Liver (tissue), 9 donors: ENCODE results near the gene NIPAL4. TPM values are rescaled to one million over a fixed set of nuclear protein-coding genes. Genes with fewer than 3 reads are reported as not detected.

Experiments used
- DNase-seq: peaks from one replicate; pipeline ENCODE4 v3.0.0-alpha.2; 2017; ENCODE audit warnings: low spot score
- H3K27ac ChIP-seq, 2 donors: one replicate each; pipeline ENCODE4 v1.7.0; 2013; ENCODE audit warnings: inconsistent platforms in 2 of 2, low read length in 2 of 2, control low read depth in 1 of 2, low read depth in 1 of 2, mild to moderate bottlenecking in 1 of 2
- H3K27me3 ChIP-seq, 4 donors: one replicate each; pipeline versions ENCODE4 v1.6.1 to v1.7.0; 2013; ENCODE audit warnings: low read length in 3 of 4, inconsistent platforms in 1 of 4, mild to moderate bottlenecking in 1 of 4, moderate library complexity in 1 of 4; ENCODE audit not compliant: control insufficient read depth in 4 of 4, insufficient read depth in 4 of 4
- H3K36me3 ChIP-seq, 4 donors: one replicate each; pipeline versions ENCODE4 v1.6.1 to v1.7.0; 2013; ENCODE audit warnings: low read length in 3 of 4, mild to moderate bottlenecking in 3 of 4, low read depth in 1 of 4, moderate library complexity in 1 of 4; ENCODE audit not compliant: control insufficient read depth in 4 of 4, insufficient read depth in 3 of 4
- H3K4me1 ChIP-seq, 4 donors: one replicate each; pipeline versions ENCODE4 v1.6.1 to v1.7.0; 2013; ENCODE audit warnings: low read length in 3 of 4, mild to moderate bottlenecking in 3 of 4, moderate library complexity in 1 of 4; ENCODE audit not compliant: control insufficient read depth in 4 of 4, insufficient read depth in 4 of 4
- H3K4me3 ChIP-seq, 3 donors: one replicate each; pipeline versions ENCODE4 v1.6.1 to v1.7.0; 2013; ENCODE audit warnings: low read length in 3 of 3, control low read depth in 1 of 3, low read depth in 1 of 3, mild to moderate bottlenecking in 1 of 3
- H3K9ac ChIP-seq, 2 donors: one replicate each; pipeline ENCODE4 v1.7.0; 2013; ENCODE audit warnings: low read length in 2 of 2, mild to moderate bottlenecking in 2 of 2, moderate library complexity in 2 of 2, control low read depth in 1 of 2, low read depth in 1 of 2
- H3K9me3 ChIP-seq, 4 donors: one replicate each; pipeline versions ENCODE4 v1.6.1 to v1.7.0; 2013; ENCODE audit warnings: low read length in 3 of 4; ENCODE audit not compliant: control insufficient read depth in 4 of 4
- EGR1 ChIP-seq, 2 donors: IDR thresholded peaks; 2 replicates each; pipeline ENCODE4 v1.6.1; 2016 to 2018; ENCODE audit warnings: antibody characterized with exemption in 2 of 2, low read depth in 2 of 2
- FOXA1 ChIP-seq: IDR thresholded peaks from 2 replicates; pipeline ENCODE4 v1.6.1; 2016; ENCODE audit warnings: antibody characterized with exemption
- FOXA2 ChIP-seq: IDR thresholded peaks from 2 replicates; pipeline ENCODE4 v1.6.1; 2016; ENCODE audit warnings: antibody characterized with exemption
- GABPA ChIP-seq, 2 donors: IDR thresholded peaks in 1 of 2; conservative IDR thresholded peaks in 1 of 2; 2 replicates each; pipeline ENCODE4 v1.6.1; 2016; ENCODE audit warnings: antibody characterized with exemption in 2 of 2, mild to moderate bottlenecking in 1 of 2, moderate library complexity in 1 of 2
- HNF4A ChIP-seq, 2 donors: conservative IDR thresholded peaks; 2 replicates each; pipeline ENCODE4 v1.6.1; 2016; ENCODE audit warnings: antibody characterized with exemption in 2 of 2, mild to moderate bottlenecking in 2 of 2
- HNF4G ChIP-seq: IDR thresholded peaks from 2 replicates; pipeline ENCODE4 v1.6.1; 2016; ENCODE audit warnings: antibody characterized with exemption
- JUND ChIP-seq, 2 donors: IDR thresholded peaks; 2 replicates each; pipeline ENCODE4 v1.6.1; 2016; ENCODE audit warnings: antibody characterized with exemption in 2 of 2
- NR2F2 ChIP-seq: IDR thresholded peaks from 2 replicates; pipeline ENCODE4 v1.6.1; 2016; ENCODE audit warnings: antibody characterized with exemption
- RAD21 ChIP-seq, 2 donors: IDR thresholded peaks; 2 replicates each; pipeline ENCODE4 v1.6.1; 2016; ENCODE audit warnings: antibody characterized with exemption in 2 of 2, mild to moderate bottlenecking in 2 of 2
- RXRA ChIP-seq, 2 donors: IDR thresholded peaks; 2 replicates each; pipeline ENCODE4 v1.6.1; 2017 to 2018; ENCODE audit warnings: antibody characterized with exemption in 2 of 2, mild to moderate bottlenecking in 1 of 2
- SP1 ChIP-seq: IDR thresholded peaks from 2 replicates; pipeline ENCODE4 v1.6.1; 2018; ENCODE audit warnings: antibody characterized with exemption, mild to moderate bottlenecking
- TAF1 ChIP-seq: conservative IDR thresholded peaks from 2 replicates; pipeline ENCODE4 v1.6.1; 2016; ENCODE audit warnings: antibody characterized with exemption, mild to moderate bottlenecking
- YY1 ChIP-seq: IDR thresholded peaks from 2 replicates; pipeline ENCODE4 v1.6.1; 2016; ENCODE audit warnings: antibody characterized with exemption, mild to moderate bottlenecking
- WGBS: extraction: QIAGEN DNeasy Blood & Tissue Kit; methylation state at CpG from one replicate; pipeline ENCODE4 v1.1.7; 2013; 5-methylcytosine and 5-hydroxymethylcytosine counted together
- polyA plus RNA-seq, 2 donors: library from polyadenylated mRNA; stranded (reverse) in 1 of 2; unstranded in 1 of 2; fragments of 200-250 nt in 1 of 2; fragments of >200 nt in 1 of 2; fragmentation: Nextera tagmentation in 1 of 2; extraction: Ambion mirVana in 1 of 2; gene quantifications; one replicate each; pipeline versions ENCODE4 v1.2.1 to v1.2.3, GENCODE V29; 2013 to 2015
- total RNA-seq, 2 donors: library from RNA; depleted of rRNA; stranded (reverse); fragments of >200 nt; gene quantifications; one replicate each; pipeline ENCODE4 v1.2.3, GENCODE V29; 2014
- TF ChIP-seq, protein P1 (sequence below): IDR thresholded peaks from 2 replicates; pipeline ENCODE4 v1.6.1; 2016; ENCODE audit warnings: antibody characterized with exemption
- TF ChIP-seq, protein P2 (sequence below): IDR thresholded peaks from 2 replicates; pipeline ENCODE4 v1.6.1; 2016; ENCODE audit warnings: antibody characterized with exemption
- TF ChIP-seq, protein P3 (sequence below): IDR thresholded peaks from 2 replicates; pipeline ENCODE4 v1.6.1; 2016; ENCODE audit warnings: antibody characterized with exemption
- TF ChIP-seq, protein P4 (sequence below): IDR thresholded peaks from 2 replicates; pipeline ENCODE4 v1.6.1; 2016; ENCODE audit warnings: antibody characterized with exemption, mild to moderate bottlenecking
- TF ChIP-seq, protein P5 (sequence below): fragments of 150-350 bp; IDR thresholded peaks from 2 replicates; pipeline ENCODE4 v1.5.1; 2017; ENCODE audit warnings: improper control_type of control experiment, low read depth, low read length; ENCODE audit not compliant: missing input control
- donor health status: healthy.
- donor health status: healthy.
- donor health status: healthy.
- donor health status: healthy.
- donor health status: healthy.

Gene NIPAL4
- total and polyA plus RNA-seq, 4 donors: not detected

DNA sequence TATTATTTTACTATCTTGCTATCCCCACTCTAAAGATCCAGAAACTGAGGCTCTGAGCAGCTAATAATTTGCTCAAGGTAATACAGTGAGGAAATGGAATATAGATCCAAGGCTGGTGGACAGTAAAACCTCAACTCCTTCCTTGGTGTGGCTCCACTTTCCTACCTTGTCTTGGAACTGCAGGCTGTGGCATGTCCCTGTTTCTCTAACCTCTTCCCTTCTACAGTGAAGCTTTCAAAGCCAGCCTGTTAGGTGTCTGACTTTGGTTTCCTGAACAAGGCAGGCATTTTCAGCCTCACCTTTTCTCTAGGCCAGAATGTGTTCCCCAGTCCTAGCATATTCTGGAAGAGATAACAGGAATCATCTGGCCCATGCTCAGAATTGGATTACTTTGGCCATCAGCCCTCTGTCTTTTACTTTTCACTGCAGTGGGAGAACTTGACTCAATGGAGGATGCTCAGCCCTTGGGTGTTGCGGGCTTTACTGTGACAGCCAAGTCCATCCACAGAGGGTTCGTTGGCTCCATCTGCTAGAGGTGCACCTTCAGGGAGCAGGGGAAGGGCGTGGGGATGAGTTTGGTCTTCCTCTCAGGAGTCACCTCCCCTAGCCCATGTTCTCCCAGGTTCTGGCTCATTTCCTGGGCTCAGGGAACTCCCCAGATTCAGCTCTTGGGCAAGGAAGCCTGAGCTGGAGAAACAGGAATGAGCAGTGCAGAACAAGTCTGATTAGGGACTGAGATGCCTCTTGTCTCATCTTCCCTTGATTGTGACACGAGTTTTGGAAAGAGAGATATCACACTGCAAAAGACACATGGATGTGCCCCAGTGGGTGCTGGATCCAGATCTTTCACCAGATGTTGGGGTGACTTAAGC is 1.1 kb downstream of the NIPAL4 start:
- Histone ChIP-seq H3K27me3 (peaks cover 0 to 8% (median 2%) of the 10 kb centered on the region in 4 donors), H3K27ac (no peak overlapping the region), H3K9ac (no peak overlapping the region), H3K4me1 (peaks cover 2 to 8% (median 5%) of the 10 kb centered on the region in 4 donors), H3K4me3 (no peak overlapping the region), H3K9me3 (no peaks in the 10 kb centered on the region), H3K36me3 (no peaks in the 10 kb centered on the region)
- TF ChIP-seq, protein P1, sequence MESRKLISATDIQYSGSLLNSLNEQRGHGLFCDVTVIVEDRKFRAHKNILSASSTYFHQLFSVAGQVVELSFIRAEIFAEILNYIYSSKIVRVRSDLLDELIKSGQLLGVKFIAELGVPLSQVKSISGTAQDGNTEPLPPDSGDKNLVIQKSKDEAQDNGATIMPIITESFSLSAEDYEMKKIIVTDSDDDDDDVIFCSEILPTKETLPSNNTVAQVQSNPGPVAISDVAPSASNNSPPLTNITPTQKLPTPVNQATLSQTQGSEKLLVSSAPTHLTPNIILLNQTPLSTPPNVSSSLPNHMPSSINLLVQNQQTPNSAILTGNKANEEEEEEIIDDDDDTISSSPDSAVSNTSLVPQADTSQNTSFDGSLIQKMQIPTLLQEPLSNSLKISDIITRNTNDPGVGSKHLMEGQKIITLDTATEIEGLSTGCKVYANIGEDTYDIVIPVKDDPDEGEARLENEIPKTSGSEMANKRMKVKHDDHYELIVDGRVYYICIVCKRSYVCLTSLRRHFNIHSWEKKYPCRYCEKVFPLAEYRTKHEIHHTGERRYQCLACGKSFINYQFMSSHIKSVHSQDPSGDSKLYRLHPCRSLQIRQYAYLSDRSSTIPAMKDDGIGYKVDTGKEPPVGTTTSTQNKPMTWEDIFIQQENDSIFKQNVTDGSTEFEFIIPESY: no peak
- TF ChIP-seq SP1: no peak
- TF ChIP-seq, protein P2, sequence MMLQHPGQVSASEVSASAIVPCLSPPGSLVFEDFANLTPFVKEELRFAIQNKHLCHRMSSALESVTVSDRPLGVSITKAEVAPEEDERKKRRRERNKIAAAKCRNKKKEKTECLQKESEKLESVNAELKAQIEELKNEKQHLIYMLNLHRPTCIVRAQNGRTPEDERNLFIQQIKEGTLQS: no peak
- no peak for TF ChIP-seq EGR1 (IDR thresholded peaks at IDR 0.05; ENCODE audit: low read depth in 2 of 2)
- DNase-seq: no peak
- WGBS: 91% methylated on average over 4 of the region's 4 CpGs

DNA sequence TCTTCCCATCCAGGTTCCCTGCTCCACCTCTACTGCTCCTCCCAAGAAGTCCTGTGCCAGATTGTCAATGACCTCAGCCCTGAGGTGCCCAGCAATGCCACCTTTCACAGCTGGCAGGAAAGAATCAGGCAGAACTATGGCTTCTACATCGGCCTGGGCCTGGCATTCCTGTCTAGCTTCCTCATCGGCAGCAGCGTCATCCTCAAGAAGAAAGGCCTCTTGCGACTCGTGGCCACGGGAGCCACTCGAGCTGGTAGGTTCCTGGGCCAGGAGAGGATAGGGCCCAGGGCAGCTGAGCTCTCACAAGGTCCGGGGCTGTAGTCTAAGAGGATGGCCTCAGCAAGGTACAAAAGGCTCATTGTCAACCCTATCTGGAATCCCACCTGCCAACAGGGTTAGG is 3.1 kb downstream of the NIPAL4 start:
- Histone ChIP-seq H3K27me3 (peaks cover 0 to 8% (median 2%) of the 10 kb centered on the region in 4 donors), H3K4me3 (no peak overlapping the region), H3K4me1 (peaks cover 2 to 8% (median 5%) of the 10 kb centered on the region in 4 donors), H3K27ac (no peak overlapping the region), H3K36me3 (no peaks in the 10 kb centered on the region), H3K9me3 (no peaks in the 10 kb centered on the region), H3K9ac (no peak overlapping the region)
- no peak for DNase-seq
- TF ChIP-seq TAF1: no peak
- TF ChIP-seq, protein P3, sequence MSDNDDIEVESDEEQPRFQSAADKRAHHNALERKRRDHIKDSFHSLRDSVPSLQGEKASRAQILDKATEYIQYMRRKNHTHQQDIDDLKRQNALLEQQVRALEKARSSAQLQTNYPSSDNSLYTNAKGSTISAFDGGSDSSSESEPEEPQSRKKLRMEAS: no peak
- TF ChIP-seq JUND (IDR thresholded peaks at IDR 0.05): no peak
- TF ChIP-seq HNF4A (conservative IDR thresholded peaks at IDR 0.05): no peak
- TF ChIP-seq, protein P4, sequence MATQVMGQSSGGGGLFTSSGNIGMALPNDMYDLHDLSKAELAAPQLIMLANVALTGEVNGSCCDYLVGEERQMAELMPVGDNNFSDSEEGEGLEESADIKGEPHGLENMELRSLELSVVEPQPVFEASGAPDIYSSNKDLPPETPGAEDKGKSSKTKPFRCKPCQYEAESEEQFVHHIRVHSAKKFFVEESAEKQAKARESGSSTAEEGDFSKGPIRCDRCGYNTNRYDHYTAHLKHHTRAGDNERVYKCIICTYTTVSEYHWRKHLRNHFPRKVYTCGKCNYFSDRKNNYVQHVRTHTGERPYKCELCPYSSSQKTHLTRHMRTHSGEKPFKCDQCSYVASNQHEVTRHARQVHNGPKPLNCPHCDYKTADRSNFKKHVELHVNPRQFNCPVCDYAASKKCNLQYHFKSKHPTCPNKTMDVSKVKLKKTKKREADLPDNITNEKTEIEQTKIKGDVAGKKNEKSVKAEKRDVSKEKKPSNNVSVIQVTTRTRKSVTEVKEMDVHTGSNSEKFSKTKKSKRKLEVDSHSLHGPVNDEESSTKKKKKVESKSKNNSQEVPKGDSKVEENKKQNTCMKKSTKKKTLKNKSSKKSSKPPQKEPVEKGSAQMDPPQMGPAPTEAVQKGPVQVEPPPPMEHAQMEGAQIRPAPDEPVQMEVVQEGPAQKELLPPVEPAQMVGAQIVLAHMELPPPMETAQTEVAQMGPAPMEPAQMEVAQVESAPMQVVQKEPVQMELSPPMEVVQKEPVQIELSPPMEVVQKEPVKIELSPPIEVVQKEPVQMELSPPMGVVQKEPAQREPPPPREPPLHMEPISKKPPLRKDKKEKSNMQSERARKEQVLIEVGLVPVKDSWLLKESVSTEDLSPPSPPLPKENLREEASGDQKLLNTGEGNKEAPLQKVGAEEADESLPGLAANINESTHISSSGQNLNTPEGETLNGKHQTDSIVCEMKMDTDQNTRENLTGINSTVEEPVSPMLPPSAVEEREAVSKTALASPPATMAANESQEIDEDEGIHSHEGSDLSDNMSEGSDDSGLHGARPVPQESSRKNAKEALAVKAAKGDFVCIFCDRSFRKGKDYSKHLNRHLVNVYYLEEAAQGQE: no peak
- TF ChIP-seq SP1: no peak
- TF ChIP-seq HNF4G: no peak
- TF ChIP-seq FOXA2: no peak
- TF ChIP-seq YY1: no peak
- no peak for TF ChIP-seq RAD21 (IDR thresholded peaks at IDR 0.05)
- TF ChIP-seq, protein P2: no peak
- no peak for TF ChIP-seq RXRA (IDR thresholded peaks at IDR 0.05)
- no peak for TF ChIP-seq NR2F2
- TF ChIP-seq, protein P1: no peak
- TF ChIP-seq EGR1 (IDR thresholded peaks at IDR 0.05; ENCODE audit: low read depth in 2 of 2): no peak
- TF ChIP-seq GABPA (IDR thresholded peaks at IDR 0.05 in 1 of 2, conservative IDR thresholded peaks at IDR 0.05 in 1 of 2): no peak
- no peak for TF ChIP-seq FOXA1
- TF ChIP-seq, protein P5, sequence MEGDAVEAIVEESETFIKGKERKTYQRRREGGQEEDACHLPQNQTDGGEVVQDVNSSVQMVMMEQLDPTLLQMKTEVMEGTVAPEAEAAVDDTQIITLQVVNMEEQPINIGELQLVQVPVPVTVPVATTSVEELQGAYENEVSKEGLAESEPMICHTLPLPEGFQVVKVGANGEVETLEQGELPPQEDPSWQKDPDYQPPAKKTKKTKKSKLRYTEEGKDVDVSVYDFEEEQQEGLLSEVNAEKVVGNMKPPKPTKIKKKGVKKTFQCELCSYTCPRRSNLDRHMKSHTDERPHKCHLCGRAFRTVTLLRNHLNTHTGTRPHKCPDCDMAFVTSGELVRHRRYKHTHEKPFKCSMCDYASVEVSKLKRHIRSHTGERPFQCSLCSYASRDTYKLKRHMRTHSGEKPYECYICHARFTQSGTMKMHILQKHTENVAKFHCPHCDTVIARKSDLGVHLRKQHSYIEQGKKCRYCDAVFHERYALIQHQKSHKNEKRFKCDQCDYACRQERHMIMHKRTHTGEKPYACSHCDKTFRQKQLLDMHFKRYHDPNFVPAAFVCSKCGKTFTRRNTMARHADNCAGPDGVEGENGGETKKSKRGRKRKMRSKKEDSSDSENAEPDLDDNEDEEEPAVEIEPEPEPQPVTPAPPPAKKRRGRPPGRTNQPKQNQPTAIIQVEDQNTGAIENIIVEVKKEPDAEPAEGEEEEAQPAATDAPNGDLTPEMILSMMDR: no peak
- WGBS: 92% methylated on average over 8 of the region's 8 CpGs
